ENCODE data around the gene EMP3. TPM values are rescaled to one million over a fixed set of nuclear protein-coding genes. Genes with fewer than 3 reads are reported as not detected.

Gene EMP3
- polyA plus RNA-seq, 3 donors, result 802 to 1,036 (median 996) TPM

- Histone ChIP-seq H2AFZ (ENCODE audit: insufficient read depth, low read depth, low read length, poor library complexity, severe bottlenecking) (peak within 1 kb of the TSS; percentile 97), H3K79me2 (ENCODE audit: insufficient read depth, low read length) (no peaks in the 10 kb centered on the region), H3K9ac (ENCODE audit: insufficient read depth, low read length, poor library complexity, severe bottlenecking) (peak within 1 kb of the TSS; percentile 69), H3K27me3 (ENCODE audit: control insufficient read depth in 2 of 2, insufficient read depth in 2 of 2, low read length in 2 of 2) (no peaks in the 10 kb centered on the region), H3K4me2 (replicated peaks; ENCODE audit: extremely low read depth, low read length, poor library complexity, severe bottlenecking) (peak within 1 kb of the TSS; percentile 96), H3K27ac (ENCODE audit: low read depth in 1 of 2, low read length in 2 of 2) (peak within 1 kb of the TSS; percentile 89 to 94), H3K4me3 (replicated peaks in 1 of 3; ENCODE audit: low read depth in 2 of 3, low read length in 3 of 3) (peak within 1 kb of the TSS; percentile 64 to 85 (median 78)), H4K20me1 (ENCODE audit: insufficient read depth, low read length) (no peaks in the 10 kb centered on the region), H3K9me3 (replicated peaks in 1 of 2; ENCODE audit: control insufficient read depth in 1 of 2, insufficient read depth in 1 of 2, low read length in 2 of 2) (no peaks in the 10 kb centered on the region), H3K4me1 (ENCODE audit: control insufficient read depth in 1 of 2, insufficient read depth in 2 of 2, low read length in 2 of 2) (peaks cover 18 to 19% of the 10 kb centered on the region in 2 donors), H3K36me3 (replicated peaks in 1 of 2; ENCODE audit: control insufficient read depth in 1 of 2, insufficient read depth in 2 of 2, low read length in 2 of 2) (no peaks in the 10 kb centered on the region)
- peaks cover 0 to 1% (median 0%) of the 10 kb centered on the region in 3 donors for H3K27me3 Mint-ChIP-seq (ENCODE audit: low read depth in 3 of 3)
- peaks cover 9% of the 10 kb centered on the region for H3K4me1 Mint-ChIP-seq
- peak within 1 kb of the TSS; percentile 80 to 88 for H3K4me3 Mint-ChIP-seq
- TF ChIP-seq CTCF (IDR thresholded peaks at IDR 0.05), result no peak
- H3K27ac Mint-ChIP-seq, result peak within 1 kb of the TSS; percentile 86 to 93 (median 93)
- under 1% methylated on average over 54 of the region's 59 CpGs for WGBS (ENCODE audit: insufficient coverage)
- intact Hi-C loops (cut with micrococcal nuclease), result loop anchor here in 1 of 2 donors (1.0 kb wide), 1 partner anchor 105 kb away; the partner anchor contains the start of gene CYTH2
- peak; percentile 100 for DNase-seq
- H3K36me3 Mint-ChIP-seq, result peaks cover 4 to 17% of the 10 kb centered on the region in 2 donors
- H3K9me3 Mint-ChIP-seq, result no peaks in the 10 kb centered on the region
Measured at GRCh38 chr19:48363810-48364597, 38.7 kb downstream of the EMP3 start, which contains the start of the genes SYNGR4 and TMEM143. SYNGR4 (plus strand) TSS chr19:48364367; CDS start chr19:48365843, 1,476 bp downstream. TMEM143 (minus strand) TSS chr19:48363940; CDS start chr19:48363920, 20 bp downstream.

DNA sequence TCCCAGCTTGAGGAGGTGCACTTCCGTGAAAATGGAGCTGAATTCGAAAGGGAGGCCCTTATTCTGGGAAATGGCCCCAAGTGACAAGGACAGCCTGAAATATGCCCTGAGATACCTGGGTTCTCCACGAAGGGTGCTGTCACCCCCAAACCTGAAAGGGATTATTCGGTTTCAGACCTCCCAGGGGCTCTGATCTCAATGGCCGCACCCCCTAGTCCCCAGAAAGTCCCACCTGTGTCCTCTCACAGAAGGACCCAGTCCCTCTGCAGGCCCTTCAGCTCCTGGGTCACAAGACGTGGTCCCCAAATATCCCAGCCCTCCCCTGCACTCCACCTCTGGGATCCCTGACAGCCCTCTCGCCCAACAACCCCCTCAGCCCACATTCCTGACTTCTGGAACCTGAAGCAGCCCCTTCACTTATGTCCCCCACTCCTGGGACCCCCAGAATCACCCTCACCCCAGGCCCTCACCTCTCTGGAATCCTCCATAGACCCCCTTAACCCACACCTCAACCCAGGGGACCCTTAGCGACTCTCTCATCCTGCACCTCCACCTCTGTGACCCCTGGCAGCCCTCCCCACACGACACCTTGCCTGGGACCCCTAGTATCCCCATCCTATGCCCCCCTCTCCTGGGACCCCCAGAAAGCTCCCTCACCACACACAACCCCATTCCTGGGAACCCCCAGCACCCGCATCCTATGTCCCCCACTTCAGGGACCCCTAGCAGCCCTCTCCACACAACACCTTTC lies 39.4 kb downstream of the EMP3 start:
- WGBS (ENCODE audit: insufficient coverage), result 62% methylated on average over 9 of the region's 10 CpGs
- H4K20me1 ChIP-seq (ENCODE audit: insufficient read depth, low read length), result no peaks in the 10 kb centered on the region
- H3K9me3 ChIP-seq (replicated peaks in 1 of 2; ENCODE audit: control insufficient read depth in 1 of 2, insufficient read depth in 1 of 2, low read length in 2 of 2), result no peaks in the 10 kb centered on the region
- peaks cover 0 to 9% of the 10 kb centered on the region in 2 donors for H3K36me3 Mint-ChIP-seq
- H3K4me3 ChIP-seq (replicated peaks in 1 of 3; ENCODE audit: low read depth in 2 of 3, low read length in 3 of 3), result peak overlapping the region; percentile 5 to 85 (median 78)
- no peak for TF ChIP-seq CTCF (IDR thresholded peaks at IDR 0.05)
- H2AFZ ChIP-seq (ENCODE audit: insufficient read depth, low read depth, low read length, poor library complexity, severe bottlenecking), result peak overlapping the region; percentile 97
- H3K27me3 ChIP-seq (ENCODE audit: control insufficient read depth in 2 of 2, insufficient read depth in 2 of 2, low read length in 2 of 2), result no peaks in the 10 kb centered on the region
- H3K4me1 ChIP-seq (ENCODE audit: control insufficient read depth in 1 of 2, insufficient read depth in 2 of 2, low read length in 2 of 2), result peaks cover 18 to 19% of the 10 kb centered on the region in 2 donors
- H3K27ac Mint-ChIP-seq, result peak overlapping the region; percentile 86 to 93 (median 93)
- DNase-seq, result no peak
- no peaks in the 10 kb centered on the region for H3K36me3 ChIP-seq (replicated peaks in 1 of 2; ENCODE audit: control insufficient read depth in 1 of 2, insufficient read depth in 2 of 2, low read length in 2 of 2)
- intact Hi-C loops (cut with micrococcal nuclease), result loop anchor here in 1 of 2 donors (1.0 kb wide), 1 partner anchor 105 kb away; the partner anchor contains the start of gene CYTH2
- no peaks in the 10 kb centered on the region for H3K9me3 Mint-ChIP-seq
- peak overlapping the region; percentile 69 for H3K9ac ChIP-seq (ENCODE audit: insufficient read depth, low read length, poor library complexity, severe bottlenecking)
- peaks cover 9% of the 10 kb centered on the region for H3K4me1 Mint-ChIP-seq
- peak overlapping the region; percentile 89 to 94 for H3K27ac ChIP-seq (ENCODE audit: low read depth in 1 of 2, low read length in 2 of 2)
- peak overlapping the region; percentile 96 for H3K4me2 ChIP-seq (replicated peaks; ENCODE audit: extremely low read depth, low read length, poor library complexity, severe bottlenecking)
- H3K4me3 Mint-ChIP-seq, result peak overlapping the region; percentile 80 to 88
- H3K27me3 Mint-ChIP-seq (ENCODE audit: low read depth in 3 of 3), result peaks cover 0 to 1% (median under 1%) of the 10 kb centered on the region in 3 donors
- H3K79me2 ChIP-seq (ENCODE audit: insufficient read depth, low read length), result no peaks in the 10 kb centered on the region
